T47D (cell line): ENCODE data around the gene PECR.
A peak's percentile ranks its signal among the peaks of the same experiment; 100 is the strongest.
"Not testable (repeated sequence)": the region's sequence is repeated elsewhere in the genome, so short reads cannot be mapped to it uniquely, and the experiment has no call there.

Experiments used
- DNase-seq, 2 experiments: peaks; one replicate each; pipeline versions ENCODE4 v3.0.0 to v3.0.0-alpha.2; 2011 to 2012; ENCODE audit warnings: low read depth in 1 of 2, low spot score in 1 of 2
- JUND ChIP-seq: IDR thresholded peaks from 2 replicates; pipeline ENCODE4 v1.6.1; 2012; ENCODE audit warnings: low read depth
- in situ Hi-C: cut with HindIII; loops from 2 replicates; pipeline ENCODE4 v1.10.0; 2016; ENCODE audit warnings: low sequenced_read_pairs, low pct_unique_long_range_greater_than_20kb

Gene PECR

GRCh38 chr2:216094701-216095100 lies 13.1 kb upstream of the PECR start:
- no peak for TF ChIP-seq JUND
- in situ Hi-C loops, result no loop called here
- no peak for DNase-seq

- no peak for TF ChIP-seq JUND
- no peak for DNase-seq
- in situ Hi-C loops, result no loop called here
Measured at GRCh38 chr2:216092646-216093045, 11.0 kb upstream of the PECR start.

- in situ Hi-C loops, result no loop called here
- DNase-seq, result no peak
Measured at GRCh38 chr2:216090369-216090786, 8.8 kb upstream of the PECR start.

DNA sequence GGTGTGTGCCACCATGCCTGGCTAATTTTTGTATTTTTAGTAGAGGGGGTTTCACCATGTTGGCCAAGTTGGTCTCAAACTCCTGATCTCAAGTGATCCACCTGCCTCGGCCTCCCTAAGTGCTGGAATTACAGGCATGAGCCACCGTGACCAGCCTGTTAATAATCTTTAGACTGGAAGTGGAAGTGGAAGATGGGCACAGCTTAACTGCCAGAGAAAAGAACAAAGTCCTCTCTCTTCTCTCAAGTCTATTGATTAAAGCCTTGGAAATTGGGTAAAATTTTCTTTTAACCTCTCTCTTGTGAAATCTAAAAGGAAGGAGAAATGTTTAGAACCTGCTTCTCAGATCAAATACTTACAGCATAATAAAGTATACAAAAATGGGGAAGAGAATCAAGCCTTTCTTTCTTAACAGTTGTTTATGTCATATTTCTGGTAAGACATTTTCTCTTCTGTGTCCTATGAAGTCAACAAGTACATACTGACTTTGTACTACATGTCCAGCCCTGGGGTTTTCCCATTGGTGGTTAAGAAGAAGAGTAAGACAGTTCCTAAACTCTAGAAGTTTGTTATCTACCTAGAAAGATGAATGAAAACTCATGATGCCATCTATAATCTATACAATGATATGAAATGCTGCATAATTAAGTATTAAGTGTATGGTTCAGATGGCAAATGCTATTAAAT lies 4.7 kb upstream of the PECR start:
- DNase-seq, result no peak
- TF ChIP-seq JUND, result no peak
- in situ Hi-C loops, result no loop called here

More at GRCh38 chr2:216090369-216090786, 8.8 kb upstream of the PECR start:
- TF ChIP-seq JUND, result no peak

- in situ Hi-C loops, result no loop called here
- no peak for DNase-seq
- TF ChIP-seq JUND, result no peak
Measured at GRCh38 chr2:216084547-216084946, 2.9 kb upstream of the PECR start.

DNA sequence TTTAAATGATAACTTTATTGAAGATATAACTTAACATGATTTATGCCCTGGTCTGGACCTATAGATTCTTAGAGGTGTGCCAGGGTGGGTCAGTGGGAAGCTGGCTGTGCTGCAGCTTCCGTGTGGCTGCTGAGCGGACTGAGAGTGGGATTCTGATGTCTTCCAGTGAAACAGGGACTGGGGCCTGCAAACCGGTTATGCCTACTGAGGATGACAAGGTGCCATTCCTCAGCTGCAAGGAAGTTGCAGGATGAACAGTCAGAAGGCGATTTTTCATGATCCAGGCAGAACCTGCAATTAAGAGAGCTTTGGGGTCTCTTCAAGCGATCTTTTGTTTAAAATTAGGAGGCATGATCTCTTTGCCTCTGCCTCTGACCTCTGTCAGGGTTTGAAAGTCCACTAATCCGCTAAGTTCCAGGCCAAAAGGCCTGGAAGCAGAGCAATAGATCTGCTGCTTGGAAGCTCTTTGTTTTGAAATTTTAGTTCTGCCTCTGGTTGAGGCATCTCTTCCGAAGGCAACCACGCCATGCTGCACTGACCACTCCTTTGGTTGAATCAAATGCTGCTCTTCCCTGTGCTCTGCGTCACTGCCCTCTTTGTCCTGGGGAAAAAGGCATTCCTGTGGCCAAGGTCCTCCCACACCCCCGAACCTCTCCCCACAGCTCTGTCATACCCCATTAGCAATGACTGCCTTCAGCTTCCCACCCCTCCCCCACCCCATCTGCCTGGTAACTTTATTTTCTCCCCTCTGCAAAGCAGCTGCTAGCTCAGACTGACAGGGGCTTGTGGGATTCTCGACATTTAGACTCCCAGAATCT lies 2.1 kb upstream of the PECR start:
- in situ Hi-C loops, result no loop called here
- no peak for TF ChIP-seq JUND
- no peak for DNase-seq

GRCh38 chr2:216082805-216083204 lies 1.2 kb upstream of the PECR start:
- TF ChIP-seq JUND, result no peak
- DNase-seq, result peak in 1 of 2 experiments; percentile 22
- in situ Hi-C loops, result no loop called here

GRCh38 chr2:216082117-216082711 lies 605 bp upstream of the PECR start:
- TF ChIP-seq JUND, result no peak
- in situ Hi-C loops, result no loop called here
- DNase-seq, result peak in 1 of 2 experiments; percentile 14

DNA sequence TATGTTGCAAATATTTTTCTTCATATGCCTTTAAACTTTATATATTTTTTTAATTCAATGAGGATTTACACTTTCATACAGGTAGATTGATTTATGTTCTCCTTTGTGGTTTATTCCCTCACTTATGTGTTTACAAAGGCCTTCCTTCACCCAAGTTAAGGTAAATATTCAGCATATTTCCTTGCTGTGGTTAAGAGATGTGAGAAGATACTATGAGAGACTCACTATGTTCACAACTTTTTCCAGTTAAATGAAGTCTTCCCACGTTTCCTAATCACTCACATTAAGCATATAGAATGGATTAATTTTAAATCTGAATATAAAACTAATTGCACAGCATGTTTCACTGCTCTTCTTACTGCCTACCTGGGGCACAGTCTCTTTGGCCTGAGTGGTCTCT lies 597 bp downstream of the PECR start:
- in situ Hi-C loops, result no loop called here
- no peak for TF ChIP-seq JUND
- peak; percentile 21 to 65 for DNase-seq

GRCh38 chr2:216080048-216080447 lies 1.6 kb downstream of the PECR start:
- DNase-seq, in situ Hi-C loops: not testable (repeated sequence)

DNA sequence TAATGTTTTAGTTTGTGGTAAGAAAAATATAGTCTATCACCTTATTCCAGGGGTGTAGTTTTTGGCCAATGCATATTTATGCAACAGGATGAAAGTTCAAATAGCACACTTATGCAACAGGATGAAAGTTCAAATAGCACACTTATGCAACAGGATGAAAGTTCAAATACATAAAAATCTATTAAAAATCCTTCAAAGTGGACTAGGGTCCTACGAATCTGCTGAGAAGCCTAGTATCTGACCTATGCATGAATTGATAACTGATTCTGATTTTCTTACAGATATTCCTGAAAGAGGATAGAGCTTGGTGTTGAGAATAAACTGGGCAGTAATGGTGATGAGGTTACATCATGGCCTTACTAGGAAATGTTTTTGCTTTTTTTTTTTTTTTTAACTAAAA lies 2.8 kb downstream of the PECR start:
- in situ Hi-C loops, result no loop called here
- no peak for TF ChIP-seq JUND
- DNase-seq, result no peak

DNA sequence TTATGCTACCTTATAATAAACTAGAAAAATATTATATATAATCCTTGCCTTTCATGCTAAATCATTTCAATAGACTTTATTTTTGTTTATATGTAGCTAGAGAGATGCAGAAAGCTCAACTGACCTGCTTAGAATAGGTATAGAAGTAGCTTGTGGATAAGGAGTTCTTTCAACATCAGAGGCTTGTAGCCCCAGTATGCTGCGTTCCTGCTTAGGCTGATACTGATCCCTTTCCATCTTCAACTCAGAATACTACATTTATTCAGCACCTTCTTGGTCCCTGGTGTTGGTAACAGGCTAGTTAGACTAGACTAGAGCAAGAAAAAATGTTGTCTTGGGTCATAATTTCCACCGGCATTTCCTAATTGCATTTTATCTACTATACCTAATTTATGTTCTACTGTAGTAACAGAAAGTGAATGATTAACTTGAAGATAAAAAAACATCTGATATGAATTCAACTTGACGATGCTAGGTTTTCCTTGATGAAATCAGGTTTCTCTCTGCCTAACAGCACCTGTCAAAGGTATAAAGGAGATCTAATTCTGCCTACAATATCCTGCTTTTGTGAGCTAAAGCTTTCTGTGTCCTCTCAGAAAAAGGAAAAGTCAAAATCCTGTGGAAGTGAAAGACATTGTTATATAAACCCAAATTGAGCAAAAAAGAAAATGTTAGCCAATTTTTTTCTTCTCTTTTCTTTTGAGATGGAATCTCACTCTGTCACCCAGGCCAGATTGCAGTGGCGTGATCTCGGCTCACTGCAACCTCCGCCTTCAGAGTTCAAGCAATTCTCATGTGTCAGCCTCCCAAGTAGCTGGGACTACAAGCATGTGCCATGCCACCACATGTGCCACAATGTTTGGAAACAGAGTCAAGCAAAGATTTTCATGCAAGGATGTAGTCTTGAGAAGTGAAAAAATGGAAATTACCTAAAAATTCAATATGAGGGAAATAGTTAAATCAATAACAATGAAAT lies 5.8 kb downstream of the PECR start:
- no peak for DNase-seq
- no peak for TF ChIP-seq JUND
- in situ Hi-C loops, result no loop called here
